ENCODE results near the gene AGMO. TPM values are rescaled to one million over a fixed set of nuclear protein-coding genes. Genes with fewer than 3 reads are reported as not detected.

Gene AGMO
- total and polyA plus RNA-seq, 2 donors (not counting 1 experiment from before 2014, with no cell fraction given), result not detected

DNA sequence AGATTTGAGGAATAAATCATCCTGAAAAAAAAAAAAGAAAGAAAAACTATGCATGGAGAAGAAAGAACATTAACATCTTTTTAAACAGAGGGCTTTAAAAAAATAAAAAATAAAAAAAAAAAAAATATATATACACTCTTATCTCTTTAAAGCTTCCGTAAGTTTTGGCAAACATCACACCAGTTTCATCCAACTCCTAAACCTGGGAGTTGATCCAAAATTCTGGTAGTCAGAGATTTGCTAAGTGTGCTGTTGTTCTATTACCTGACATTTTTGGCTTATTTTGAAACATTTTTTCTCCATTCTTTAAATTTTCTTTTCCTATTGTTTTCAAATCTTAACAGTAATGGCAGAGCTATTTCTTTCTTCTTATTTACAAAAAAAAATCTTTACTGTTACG, 273.1 kb downstream of the AGMO start:
- Mint-ChIP-seq H3K4me3 (no peak overlapping the region), H3K27ac (no peak overlapping the region), H3K4me1 (no peaks in the 10 kb centered on the region), H3K9me3 (ENCODE audit: insufficient read depth) (peaks cover 5% of the 10 kb centered on the region), H3K27me3 (no peaks in the 10 kb centered on the region)
- Histone ChIP-seq H3K4me2 (replicated peaks; ENCODE audit: low read depth, low read length, poor library complexity, severe bottlenecking) (no peak overlapping the region), H3K79me2 (ENCODE audit: control insufficient read depth, insufficient read depth, low read length) (no peaks in the 10 kb centered on the region), H2AFZ (ENCODE audit: insufficient read depth, low read depth, low read length, poor library complexity, severe bottlenecking) (no peak overlapping the region), H3K27ac (ENCODE audit: low read length in 2 of 2) (no peak overlapping the region), H4K20me1 (ENCODE audit: control insufficient read depth, insufficient read depth, low read length, poor library complexity, severe bottlenecking) (no peaks in the 10 kb centered on the region), H3K4me1 (ENCODE audit: control insufficient read depth in 2 of 2, insufficient read depth in 2 of 2, low read length in 2 of 2) (no peaks in the 10 kb centered on the region), H3K9me3 (ENCODE audit: control extremely low read depth in 1 of 3, control insufficient read depth in 2 of 3, insufficient read depth in 1 of 3, low read length in 2 of 3) (no peaks in the 10 kb centered on the region), H3K4me3 (ENCODE audit: control extremely low read depth in 1 of 5, extremely low read depth in 1 of 5, insufficient read depth in 1 of 5, low read depth in 2 of 5, low read length in 4 of 5) (no peak overlapping the region), H3K9ac (ENCODE audit: low read length) (no peak overlapping the region), H3K27me3 (replicated peaks in 1 of 4; ENCODE audit: control extremely low read depth in 1 of 4, control insufficient read depth in 3 of 4, insufficient read depth in 4 of 4, low read length in 3 of 4) (no peaks in the 10 kb centered on the region), H3K36me3 (replicated peaks in 1 of 2; ENCODE audit: control extremely low read depth in 1 of 2, control insufficient read depth in 1 of 2, extremely low read depth in 1 of 2, insufficient read depth in 2 of 2, low read length in 1 of 2) (no peaks in the 10 kb centered on the region)
- ATAC-seq (ENCODE audit: low read depth), result no peak
- CTCF ChIA-PET, result no interaction called here
- POLR2A ChIA-PET, result no interaction called here
- no peak for DNase-seq
- WGBS (ENCODE audit: insufficient coverage), result no CpG with 5 or more reads among the region's 2 CpGs
- TF ChIP-seq EZH2 (IDR thresholded peaks at IDR 0.05; ENCODE audit: borderline replicate concordance, insufficient read depth, low read depth, low read length, poor library complexity, severe bottlenecking), result no peak
- TF ChIP-seq, protein P1, sequence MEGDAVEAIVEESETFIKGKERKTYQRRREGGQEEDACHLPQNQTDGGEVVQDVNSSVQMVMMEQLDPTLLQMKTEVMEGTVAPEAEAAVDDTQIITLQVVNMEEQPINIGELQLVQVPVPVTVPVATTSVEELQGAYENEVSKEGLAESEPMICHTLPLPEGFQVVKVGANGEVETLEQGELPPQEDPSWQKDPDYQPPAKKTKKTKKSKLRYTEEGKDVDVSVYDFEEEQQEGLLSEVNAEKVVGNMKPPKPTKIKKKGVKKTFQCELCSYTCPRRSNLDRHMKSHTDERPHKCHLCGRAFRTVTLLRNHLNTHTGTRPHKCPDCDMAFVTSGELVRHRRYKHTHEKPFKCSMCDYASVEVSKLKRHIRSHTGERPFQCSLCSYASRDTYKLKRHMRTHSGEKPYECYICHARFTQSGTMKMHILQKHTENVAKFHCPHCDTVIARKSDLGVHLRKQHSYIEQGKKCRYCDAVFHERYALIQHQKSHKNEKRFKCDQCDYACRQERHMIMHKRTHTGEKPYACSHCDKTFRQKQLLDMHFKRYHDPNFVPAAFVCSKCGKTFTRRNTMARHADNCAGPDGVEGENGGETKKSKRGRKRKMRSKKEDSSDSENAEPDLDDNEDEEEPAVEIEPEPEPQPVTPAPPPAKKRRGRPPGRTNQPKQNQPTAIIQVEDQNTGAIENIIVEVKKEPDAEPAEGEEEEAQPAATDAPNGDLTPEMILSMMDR (IDR thresholded peaks at IDR 0.05), result no peak
- intact Hi-C loops (cut with micrococcal nuclease), result no loop called here

DNA sequence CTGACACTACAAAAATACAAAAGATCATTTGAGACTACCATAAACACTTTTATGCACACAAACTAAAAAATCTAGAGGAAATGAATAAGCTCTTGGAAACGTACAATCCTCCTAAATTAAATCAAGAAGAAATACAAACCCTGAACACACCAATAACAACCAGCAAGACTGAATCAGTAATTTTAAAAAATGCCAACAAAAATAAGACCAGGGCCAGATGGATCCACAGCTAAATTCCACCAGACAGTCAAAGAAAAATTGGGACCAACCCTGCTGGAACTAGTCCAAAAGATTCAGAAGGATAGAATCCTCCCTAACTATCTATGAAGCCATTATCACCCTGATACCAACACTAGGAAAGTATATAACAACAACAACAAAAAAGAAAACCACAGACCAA, 277.4 kb downstream of the AGMO start:
- Histone ChIP-seq H3K9me3 (ENCODE audit: control extremely low read depth in 1 of 3, control insufficient read depth in 2 of 3, insufficient read depth in 1 of 3, low read length in 2 of 3) (peaks cover 0 to 17% (median 3%) of the 10 kb centered on the region in 3 donors), H3K4me2 (replicated peaks; ENCODE audit: low read depth, low read length, poor library complexity, severe bottlenecking) (no peak overlapping the region), H3K4me3 (ENCODE audit: control extremely low read depth in 1 of 5, extremely low read depth in 1 of 5, insufficient read depth in 1 of 5, low read depth in 2 of 5, low read length in 4 of 5) (no peak overlapping the region), H3K9ac (ENCODE audit: low read length) (no peak overlapping the region), H4K20me1 (ENCODE audit: control insufficient read depth, insufficient read depth, low read length, poor library complexity, severe bottlenecking) (no peaks in the 10 kb centered on the region), H2AFZ (ENCODE audit: insufficient read depth, low read depth, low read length, poor library complexity, severe bottlenecking) (no peak overlapping the region), H3K79me2 (ENCODE audit: control insufficient read depth, insufficient read depth, low read length) (no peaks in the 10 kb centered on the region), H3K27ac (ENCODE audit: low read length in 2 of 2) (no peak overlapping the region), H3K4me1 (ENCODE audit: control insufficient read depth in 2 of 2, insufficient read depth in 2 of 2, low read length in 2 of 2) (no peaks in the 10 kb centered on the region), H3K36me3 (replicated peaks in 1 of 2; ENCODE audit: control extremely low read depth in 1 of 2, control insufficient read depth in 1 of 2, extremely low read depth in 1 of 2, insufficient read depth in 2 of 2, low read length in 1 of 2) (no peaks in the 10 kb centered on the region), H3K27me3 (replicated peaks in 1 of 4; ENCODE audit: control extremely low read depth in 1 of 4, control insufficient read depth in 3 of 4, insufficient read depth in 4 of 4, low read length in 3 of 4) (no peaks in the 10 kb centered on the region)
- Mint-ChIP-seq H3K27ac (no peak overlapping the region), H3K9me3 (ENCODE audit: insufficient read depth) (peaks cover 8% of the 10 kb centered on the region), H3K4me3 (no peak overlapping the region), H3K4me1 (no peaks in the 10 kb centered on the region), H3K27me3 (no peaks in the 10 kb centered on the region)
- POLR2A ChIA-PET, result no interaction called here
- DNase-seq, result no peak
- no peak for ATAC-seq (ENCODE audit: low read depth)
- TF ChIP-seq EZH2 (IDR thresholded peaks at IDR 0.05; ENCODE audit: borderline replicate concordance, insufficient read depth, low read depth, low read length, poor library complexity, severe bottlenecking), result no peak
- TF ChIP-seq, protein P1 (IDR thresholded peaks at IDR 0.05), result no peak
- 100% methylated on average over 1 of the region's 1 CpG for WGBS (ENCODE audit: insufficient coverage)
- intact Hi-C loops (cut with micrococcal nuclease), result no loop called here
- CTCF ChIA-PET, result no interaction called here

Data from B cell (primary cell).